Stromal cell of bone marrow (primary cell): Measurements from ENCODE around the gene GRIK4.

ENCODE experiments used
- DNase-seq: peaks from one replicate; pipeline ENCODE4 v3.0.0-alpha.2; 2012; ENCODE audit warnings: low read depth

Gene GRIK4

DNA sequence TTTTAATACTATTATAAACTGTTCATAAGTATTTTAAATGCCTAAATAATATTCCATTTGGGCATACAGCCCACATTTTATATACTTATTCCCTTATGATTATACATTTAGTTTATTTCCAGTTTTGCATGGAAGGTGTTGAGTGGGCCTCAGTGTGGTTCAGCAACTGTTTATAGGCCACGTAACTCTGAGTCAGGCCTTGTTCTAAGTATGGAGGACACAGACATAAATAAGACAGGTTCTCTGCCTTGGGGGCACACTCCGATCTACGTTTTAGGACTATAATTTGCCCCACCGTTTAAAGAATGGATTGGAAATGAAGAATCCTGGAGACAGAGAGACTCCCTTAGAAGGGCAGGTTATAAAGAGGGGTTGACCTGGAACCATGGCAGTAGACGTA lies 300.2 kb downstream of the GRIK4 start:
- no peak for DNase-seq

DNA sequence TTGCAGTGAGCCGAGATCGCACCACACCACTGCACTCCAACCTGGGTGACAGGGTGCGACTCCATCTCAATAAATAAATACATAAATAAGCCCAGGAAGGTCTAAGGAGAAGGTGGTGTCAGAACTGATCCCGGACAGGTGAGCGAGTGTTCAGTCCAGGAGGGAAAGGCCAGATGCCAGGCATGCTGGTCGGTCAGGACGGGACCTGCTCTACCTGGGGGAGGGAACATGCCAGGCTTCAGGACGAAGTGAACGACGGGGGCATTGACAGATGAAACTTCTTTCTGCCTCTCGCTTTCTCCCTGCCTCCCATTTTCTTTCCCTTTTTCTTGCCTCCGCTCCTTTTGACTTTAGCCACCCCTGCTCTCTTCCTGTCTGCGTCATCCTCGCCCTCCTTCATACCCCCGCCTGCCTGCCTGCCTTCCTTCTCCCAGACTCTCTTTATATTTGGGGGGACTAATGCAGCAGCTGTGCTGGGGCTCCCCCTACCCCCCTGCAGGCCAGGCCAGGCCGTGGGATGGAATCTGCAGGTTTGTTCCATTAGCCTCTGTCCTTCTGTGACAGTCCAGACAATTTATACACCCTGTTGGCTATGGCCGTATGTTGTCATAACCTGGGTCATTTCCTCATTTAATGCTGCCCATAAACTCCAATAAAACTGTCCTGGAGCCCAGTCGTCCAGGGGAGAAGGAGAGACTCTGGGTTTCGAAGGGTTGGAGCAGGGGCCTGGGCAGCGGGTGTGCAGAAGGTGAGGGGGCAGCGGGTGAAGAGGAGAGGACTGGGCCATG lies 303.2 kb downstream of the GRIK4 start:
- no peak for DNase-seq

- DNase-seq, result no peak
These were observed 304.0 kb downstream of the GRIK4 start for GRCh38 chr11:120815319-120816100.

- DNase-seq, result no peak
These were observed 304.6 kb downstream of the GRIK4 start for GRCh38 chr11:120816176-120816575.

GRCh38 chr11:120816711-120817110 lies 305.2 kb downstream of the GRIK4 start:
- DNase-seq, result no peak

DNA sequence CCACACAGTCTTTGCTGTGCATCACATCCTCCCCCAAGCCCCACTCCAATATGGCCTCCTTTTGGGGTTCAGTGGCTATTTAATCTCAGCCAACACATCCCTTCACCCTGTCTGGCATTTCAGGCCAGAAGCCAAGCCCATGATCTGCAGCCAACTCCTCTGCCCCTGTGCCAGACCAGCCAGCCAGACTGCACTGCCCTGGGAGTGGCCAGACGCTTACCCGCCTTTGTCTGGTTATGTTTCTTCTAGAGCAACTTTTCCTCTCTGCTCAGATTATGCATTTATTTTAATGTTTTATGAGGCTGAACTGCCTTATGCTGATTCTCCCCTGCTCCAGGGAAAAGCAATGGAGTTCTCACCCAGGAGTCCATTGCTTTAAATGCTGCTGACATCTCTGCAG lies 305.6 kb downstream of the GRIK4 start:
- no peak for DNase-seq

- no peak for DNase-seq
These were observed 306.5 kb downstream of the GRIK4 start for GRCh38 chr11:120818097-120818496.

GRCh38 chr11:120819003-120819402 lies 307.5 kb downstream of the GRIK4 start:
- DNase-seq, result no peak

- DNase-seq, result no peak
These were observed 308.2 kb downstream of the GRIK4 start for GRCh38 chr11:120819437-120820365.

GRCh38 chr11:120823159-120823558 lies 311.6 kb downstream of the GRIK4 start:
- DNase-seq, result no peak

DNA sequence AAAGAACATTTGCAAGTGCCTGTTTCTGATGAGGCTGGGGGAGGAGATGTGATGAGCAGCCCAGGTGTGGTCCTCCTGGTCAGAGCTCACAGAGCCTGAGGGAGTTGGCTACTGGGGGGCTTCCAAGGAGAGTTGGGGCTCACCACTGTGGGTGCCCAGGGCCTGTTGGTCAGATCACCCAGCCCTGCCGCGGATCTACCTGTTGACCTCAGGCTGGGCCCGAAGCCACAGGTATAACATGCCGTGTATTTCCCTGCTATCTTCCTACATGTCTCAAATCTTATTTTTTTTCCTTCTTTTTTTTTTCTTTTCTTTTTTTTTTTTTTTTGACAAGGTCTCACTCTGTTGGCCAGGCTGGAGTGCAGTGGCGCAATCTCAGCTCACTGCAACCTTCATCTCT lies 312.7 kb downstream of the GRIK4 start:
- no peak for DNase-seq

DNA sequence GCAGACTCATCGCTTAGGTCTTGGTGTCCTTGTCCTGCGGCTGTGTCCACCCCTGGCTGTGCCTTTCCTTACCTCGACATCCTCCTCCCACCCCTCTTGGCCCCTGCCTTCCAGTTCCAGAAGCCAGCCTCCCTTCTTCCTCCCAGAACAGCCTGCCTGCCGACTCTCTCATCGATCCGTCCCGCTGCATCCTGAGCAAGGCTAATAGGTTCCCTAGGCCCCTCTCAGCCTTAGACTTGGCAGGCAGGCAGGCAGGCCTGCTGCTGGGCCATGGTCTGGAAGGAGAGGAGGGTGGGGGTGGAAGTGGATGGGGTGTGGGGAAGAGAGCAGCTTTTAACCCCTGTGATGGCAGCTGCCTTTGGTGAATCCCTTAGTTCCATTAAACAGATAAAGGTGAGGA lies 315.6 kb downstream of the GRIK4 start:
- no peak for DNase-seq

GRCh38 chr11:120827820-120828219 lies 316.3 kb downstream of the GRIK4 start:
- DNase-seq, result no peak

DNA sequence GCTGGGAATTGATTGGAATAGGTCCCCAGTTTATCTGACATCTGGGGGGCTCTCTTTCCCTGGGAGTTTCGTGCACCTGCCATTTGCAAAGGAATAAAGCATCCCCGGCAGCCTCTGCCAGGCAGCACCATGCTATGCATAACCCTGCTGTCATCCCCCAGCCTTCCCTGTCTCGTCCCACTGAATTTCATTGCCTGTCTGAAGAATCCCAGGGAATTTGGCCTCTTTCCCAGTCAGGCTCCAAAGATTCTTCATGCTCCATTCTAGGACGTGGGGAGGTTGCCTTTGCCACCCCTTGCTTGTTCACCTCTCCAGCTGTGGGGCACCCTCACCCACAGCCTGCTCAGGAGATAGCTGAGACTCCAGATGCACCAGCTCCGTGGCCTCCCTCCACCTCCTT lies 317.3 kb downstream of the GRIK4 start:
- DNase-seq, result no peak

DNA sequence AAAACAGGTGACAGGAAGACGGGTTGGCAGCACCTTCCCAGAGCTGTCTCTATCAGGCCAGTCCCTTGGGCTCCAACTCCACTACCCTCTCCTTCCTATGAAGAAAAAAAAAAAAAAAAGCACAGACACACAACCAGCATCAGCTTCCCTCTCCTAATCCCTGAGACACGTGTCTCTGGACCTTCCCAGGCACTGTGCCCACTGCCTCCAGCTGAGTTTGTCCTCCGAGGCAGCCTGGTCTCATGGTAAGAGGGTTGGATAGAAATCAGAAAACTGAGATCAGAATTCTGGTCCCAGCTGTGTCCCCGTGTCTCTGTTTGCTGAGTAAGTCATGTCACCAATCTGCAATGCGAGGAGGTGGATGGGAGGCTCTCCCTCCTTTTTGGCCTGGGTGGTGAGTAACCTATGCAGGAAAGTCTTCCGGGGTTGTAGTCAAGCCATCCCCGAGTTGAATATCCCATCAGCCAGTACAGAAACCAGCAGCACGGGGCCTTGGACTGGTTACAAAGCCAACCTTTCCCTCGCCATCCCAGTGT lies 318.6 kb downstream of the GRIK4 start:
- no peak for DNase-seq

DNA sequence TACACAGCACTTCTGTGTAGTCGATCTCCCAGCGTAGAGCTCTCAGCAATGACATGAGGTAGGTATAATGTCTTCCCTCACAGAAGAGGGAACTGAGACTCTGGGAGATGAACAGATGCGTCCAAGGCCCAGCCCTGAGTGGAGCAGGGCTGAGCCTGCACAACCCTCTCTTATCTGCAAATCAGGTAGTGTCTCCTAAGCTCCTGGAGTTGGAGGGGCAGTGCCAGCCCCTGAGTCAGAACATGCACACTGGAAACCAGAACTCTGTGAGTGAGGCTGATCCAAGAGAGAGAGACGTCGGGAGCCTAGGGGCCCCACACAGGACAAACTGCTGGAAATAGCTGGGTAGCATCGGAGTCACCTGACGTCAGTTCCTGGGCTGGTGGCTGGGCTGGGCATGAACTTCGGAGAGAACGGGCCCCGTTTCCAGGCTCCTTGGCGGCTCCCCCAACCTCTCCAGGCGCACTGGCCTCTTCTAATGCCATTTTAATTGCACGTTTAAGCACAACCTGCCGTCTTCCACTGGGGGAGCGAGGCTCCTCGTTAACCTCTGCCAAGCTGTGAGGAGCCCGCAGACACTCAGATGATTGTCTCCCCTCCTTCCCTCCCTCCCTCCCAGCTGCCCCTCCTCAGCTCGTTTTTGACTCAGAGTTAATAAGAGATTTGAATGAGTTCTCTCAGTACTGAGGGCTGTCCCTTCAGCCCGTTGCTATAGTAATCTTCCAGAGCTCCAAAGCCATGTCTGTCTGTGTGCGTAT lies 321.1 kb downstream of the GRIK4 start:
- no peak for DNase-seq

- DNase-seq, result no peak
These were observed 323.2 kb downstream of the GRIK4 start for GRCh38 chr11:120834686-120835210.

DNA sequence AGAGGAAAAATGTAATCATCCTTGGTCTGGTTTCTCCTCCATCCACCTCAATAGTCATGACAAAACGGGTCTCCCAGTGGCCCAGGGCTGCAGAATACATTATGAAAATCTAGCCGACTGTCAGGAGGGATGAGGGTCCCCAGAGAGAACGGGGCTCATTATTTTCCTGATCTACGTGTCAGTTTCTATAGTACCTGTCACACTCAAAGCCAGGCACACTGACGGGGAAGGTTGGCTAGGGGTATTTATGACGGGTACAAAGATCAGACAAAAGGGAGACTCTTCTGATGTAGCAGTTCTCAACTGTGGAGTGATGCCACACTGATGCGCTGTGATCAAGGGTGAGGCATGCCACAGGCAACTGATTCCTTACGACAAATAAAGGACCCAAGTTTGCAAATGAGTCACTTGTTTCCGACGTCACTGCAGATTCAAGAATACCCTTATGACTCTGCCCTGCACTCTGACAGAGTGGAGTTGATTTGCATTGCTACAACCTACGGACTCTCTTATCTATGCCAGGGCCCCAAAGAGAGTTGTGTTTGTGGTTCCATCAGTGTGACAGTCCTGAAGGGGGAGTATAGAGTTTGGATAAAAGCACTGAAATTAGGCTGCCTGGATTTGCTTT lies 324.2 kb downstream of the GRIK4 start:
- DNase-seq, result no peak

- DNase-seq, result no peak
These were observed 326.1 kb downstream of the GRIK4 start for GRCh38 chr11:120837696-120838095.

DNA sequence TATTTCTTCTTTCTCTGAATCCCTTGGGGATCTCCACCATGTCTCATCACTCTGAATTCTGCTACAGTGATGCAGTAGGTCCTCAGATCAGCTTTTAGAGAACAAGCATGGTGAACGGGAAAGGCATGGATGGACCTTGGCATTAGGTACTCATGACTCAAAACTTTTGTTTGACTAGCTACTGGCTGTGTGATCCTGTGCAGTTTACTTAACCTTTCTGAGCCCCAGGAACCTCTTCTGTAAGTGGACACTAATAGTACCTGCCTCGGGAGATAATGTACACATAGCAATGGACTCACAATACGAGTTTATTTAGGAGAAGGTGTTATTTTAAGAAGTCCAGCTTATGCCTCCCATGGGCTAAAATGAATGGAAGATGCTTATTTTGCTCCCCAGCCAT lies 327.7 kb downstream of the GRIK4 start:
- no peak for DNase-seq
